IMR-90 (cell line): ENCODE results near the gene GPD1. TPM values are rescaled to one million over a fixed set of nuclear protein-coding genes. Genes with fewer than 3 reads are reported as not detected.
"Not testable (repeated sequence)": the region's sequence is repeated elsewhere in the genome, so short reads cannot be mapped to it uniquely, and the experiment has no call there.

Experiments used
- ATAC-seq: fragments of 200-7000 bp; cut with Tn5 transposase; 2 replicates; pipeline ENCODE4 v1.9.1; 2020; ENCODE audit warnings: low read depth, mild to moderate bottlenecking, moderate library complexity
- BruUV-seq: library from RNA; stranded (reverse); fragments of 400-500 nt; replicated peaks from 2 replicates; lab custom pipeline; 2021; lab: Mats Ljungman, UMichigan
- CTCF ChIA-PET: fragments of 300-600 bp; formaldehyde crosslinking; extraction: SDS; loops from one replicate; lab custom pipeline; 2021; ENCODE audit warnings: antibody characterized with exemption; lab: Yijun Ruan, JAX
- POLR2A ChIA-PET: fragments of 300-600 bp; sonication (Branson Sonifier 250); formaldehyde crosslinking; loops from one replicate; lab custom pipeline; 2022; ENCODE audit warnings: antibody characterized with exemption; ENCODE audit not compliant: unreplicated experiment; lab: Charles Lee
- DNase-seq: peaks from one replicate; pipeline ENCODE4 v3.0.0; 2013
- H2AFZ ChIP-seq: replicated peaks from 2 replicates; pipeline ENCODE3; 2013; ENCODE audit warnings: low read length, mild to moderate bottlenecking; ENCODE audit not compliant: poor library complexity
- H2AK5ac ChIP-seq: 2 replicates; pipeline ENCODE4 v1.6.1; 2013; ENCODE audit warnings: low read depth, low read length, inconsistent platforms
- H2AK9ac ChIP-seq: replicated peaks from 2 replicates; pipeline ENCODE3; 2013; ENCODE audit warnings: mild to moderate bottlenecking, low read depth, low read length, moderate library complexity; ENCODE audit not compliant: poor library complexity
- H2BK120ac ChIP-seq: 2 replicates; pipeline ENCODE4 v1.6.1; 2013; ENCODE audit warnings: low read depth, low read length, inconsistent platforms
- H2BK15ac ChIP-seq: 3 replicates; pipeline ENCODE4 v1.6.1; 2013; ENCODE audit warnings: low read depth, low read length, inconsistent platforms
- H2BK20ac ChIP-seq: 2 replicates; pipeline ENCODE4 v1.6.1; 2013; ENCODE audit warnings: low read depth, mild to moderate bottlenecking, inconsistent platforms, low read length, moderate library complexity
- H2BK5ac ChIP-seq: 2 replicates; pipeline ENCODE4 v1.6.1; 2013; ENCODE audit warnings: mild to moderate bottlenecking, low read depth, low read length, inconsistent platforms; ENCODE audit not compliant: poor library complexity, severe bottlenecking
- H3K14ac ChIP-seq: replicated peaks from 2 replicates; pipeline ENCODE4 v1.6.1; 2013; ENCODE audit warnings: low read depth, low read length, inconsistent platforms
- H3K18ac ChIP-seq: 2 replicates; pipeline ENCODE4 v1.6.1; 2013; ENCODE audit warnings: low read depth, low read length, control low read depth
- H3K23ac ChIP-seq: 2 replicates; pipeline ENCODE4 v1.6.1; 2013; ENCODE audit warnings: low read depth, low read length, inconsistent platforms
- H3K27ac ChIP-seq: 2 replicates; pipeline ENCODE4 v1.5.1; 2013; ENCODE audit warnings: mild to moderate bottlenecking, control low read depth, low read length; ENCODE audit not compliant: insufficient read depth
- H3K27me3 ChIP-seq: 2 replicates; pipeline ENCODE4 v1.6.1; 2013; ENCODE audit warnings: low read length; ENCODE audit not compliant: control insufficient read depth, insufficient read depth
- H3K36me3 ChIP-seq: 2 replicates; pipeline ENCODE4 v1.6.1; 2013; ENCODE audit warnings: low read length, mixed read lengths; ENCODE audit not compliant: control insufficient read depth, insufficient read depth
- H3K4ac ChIP-seq: 2 replicates; pipeline ENCODE4 v1.6.1; 2013; ENCODE audit warnings: low read depth, low read length, inconsistent platforms
- H3K4me1 ChIP-seq: 2 replicates; pipeline ENCODE4 v1.6.1; 2013; ENCODE audit warnings: low read length, mixed read lengths; ENCODE audit not compliant: control insufficient read depth, insufficient read depth
- H3K4me2 ChIP-seq: 2 replicates; pipeline ENCODE4 v1.6.1; 2013; ENCODE audit warnings: low read depth, mild to moderate bottlenecking, control low read depth, low read length, moderate library complexity
- H3K4me3 ChIP-seq: 2 replicates; pipeline ENCODE4 v1.5.1; 2013; ENCODE audit warnings: low read depth, mild to moderate bottlenecking, control low read depth, low read length, moderate library complexity; ENCODE audit not compliant: insufficient read depth
- H3K56ac ChIP-seq: 2 replicates; pipeline ENCODE4 v1.6.1; 2013; ENCODE audit warnings: low read length, inconsistent platforms; ENCODE audit not compliant: insufficient read depth; ENCODE audit errors: extremely low read depth
- H3K79me1 ChIP-seq, 2 experiments: 2 replicates each; pipeline ENCODE4 v1.6.1; 2013; ENCODE audit warnings: low read length in 2 of 2, inconsistent platforms in 1 of 2, low read depth in 1 of 2
- H3K9ac ChIP-seq: 2 replicates; pipeline ENCODE4 v1.6.1; 2013; ENCODE audit warnings: low read depth, low read length, control low read depth
- H3K9me1 ChIP-seq: 2 replicates; pipeline ENCODE4 v1.6.1; 2013; ENCODE audit warnings: low read length, inconsistent platforms; ENCODE audit not compliant: insufficient read depth
- H3K9me3 ChIP-seq: 2 replicates; pipeline ENCODE4 v1.6.1; 2013; ENCODE audit warnings: low read length; ENCODE audit not compliant: control insufficient read depth, insufficient read depth
- H4K20me1 ChIP-seq: 2 replicates; pipeline ENCODE4 v1.6.1; 2013; ENCODE audit warnings: low read length, inconsistent platforms; ENCODE audit not compliant: insufficient read depth
- H4K5ac ChIP-seq: 2 replicates; pipeline ENCODE4 v1.6.1; 2013; ENCODE audit warnings: mild to moderate bottlenecking, low read depth, low read length, control low read depth
- H4K8ac ChIP-seq, 2 experiments: 2 replicates each; pipeline ENCODE4 v1.6.1; 2013; ENCODE audit warnings: low read depth in 2 of 2, low read length in 2 of 2, control low read depth in 1 of 2, inconsistent platforms in 1 of 2
- H4K91ac ChIP-seq: 2 replicates; pipeline ENCODE4 v1.6.1; 2013; ENCODE audit warnings: low read depth, low read length, inconsistent platforms; ENCODE audit not compliant: insufficient read depth
- MAFK ChIP-seq: IDR thresholded peaks from 2 replicates; pipeline ENCODE4 v1.6.1; 2012; ENCODE audit warnings: low read depth, low read length, improper control_type of control experiment
- WGBS, 2 experiments: methylation state at CpG; one replicate each; pipeline versions ENCODE4 v1.1.5 to v1.1.7; 2013; ENCODE audit warnings: missing lambda C conversion rate in 2 of 2; ENCODE audit not compliant: insufficient read length in 1 of 2; ENCODE audit errors: extremely low coverage in 2 of 2; 5-methylcytosine and 5-hydroxymethylcytosine counted together
- dilution Hi-C: fragments of 300-500 bp; cut with HindIII; formaldehyde crosslinking; loops from one replicate; pipeline ENCODE4 v1.14.3; 2018; ENCODE audit warnings: low sequenced_read_pairs; ENCODE audit not compliant: unreplicated experiment
- in situ Hi-C: fragments of 300-500 bp; cut with MboI; formaldehyde crosslinking; loops from 3 replicates; pipeline ENCODE4 v1.14.3; 2019; ENCODE audit warnings: low sequenced_read_pairs, inconsistent platforms, mixed read lengths
- intact Hi-C: fragments of 100-400 bp; cut with micrococcal nuclease; formaldehyde crosslinking; loops from 2 replicates; pipeline ENCODE4 v1.10.0; 2022
- polyA plus RNA-seq, 3 experiments: library from polyadenylated mRNA; depleted of rRNA; stranded (reverse); fragments of >200 nt; gene quantifications; 2 replicates each; pipeline ENCODE4 v1.2.3, GENCODE V29; 2012; ENCODE audit warnings: low replicate concordance in 1 of 3
- total RNA-seq: library from RNA; depleted of rRNA; stranded (reverse); fragments of >200 nt; gene quantifications from 2 replicates; pipeline ENCODE4 v1.2.3, GENCODE V29; 2012

Gene GPD1
- total and polyA plus RNA-seq, 2 of the 4 experiments (the other 2 are of a cell fraction) = 0.05 to 0.18 TPM

DNA sequence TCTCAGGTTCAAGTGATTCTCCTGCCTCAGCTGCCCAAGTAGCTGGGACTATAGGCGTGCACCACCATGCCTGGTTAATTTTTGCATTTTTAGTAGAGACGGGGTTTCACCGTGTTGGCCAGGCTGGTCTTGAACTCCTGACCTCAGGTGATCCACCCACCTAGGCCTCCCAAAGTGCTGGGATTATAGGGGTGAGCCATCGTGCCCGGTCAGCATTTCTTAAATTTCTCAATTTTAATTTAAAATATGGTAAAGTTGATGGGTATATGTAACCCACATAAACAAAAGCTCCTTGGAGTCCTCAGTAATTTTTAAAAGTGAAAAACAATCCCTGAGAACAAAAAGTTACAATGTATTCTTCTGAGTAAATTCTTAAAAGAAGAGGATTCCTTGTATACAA, 51.1 kb downstream of the GPD1 start:
- H4K91ac ChIP-seq, POLR2A ChIA-PET, H3K4me2 ChIP-seq, dilution Hi-C loops, ATAC-seq, H3K4me1 ChIP-seq, H3K27me3 ChIP-seq, in situ Hi-C loops, H2BK5ac ChIP-seq, H2AFZ ChIP-seq, H3K9me3 ChIP-seq, H3K36me3 ChIP-seq, H2BK15ac ChIP-seq, intact Hi-C loops, H3K56ac ChIP-seq, H3K18ac ChIP-seq, H2BK120ac ChIP-seq, BruUV-seq, DNase-seq, H3K23ac ChIP-seq, H2AK5ac ChIP-seq, H2BK20ac ChIP-seq, H3K14ac ChIP-seq, H2AK9ac ChIP-seq, H4K8ac ChIP-seq, H3K27ac ChIP-seq, H4K5ac ChIP-seq, H3K9ac ChIP-seq, H3K4me3 ChIP-seq, H3K4ac ChIP-seq: not testable (repeated sequence)
- H3K79me1 ChIP-seq = peaks cover 12 to 70% of the 10 kb centered on the region in 2 experiments
- no CpG with 5 or more reads among the region's 5 CpGs for WGBS, 2 experiments
- CTCF ChIA-PET = interaction anchor here (0.6 kb wide), 1 partner anchor 175 kb away, joined by 5 read pairs; no protein-coding TSS in a partner anchor
- H4K20me1 ChIP-seq = peaks cover 31% of the 10 kb centered on the region
- peak; percentile 63 for TF ChIP-seq MAFK
- peaks cover 10% of the 10 kb centered on the region for H3K9me1 ChIP-seq
